ENCODE results near the gene MCM9.

Gene MCM9

GRCh38 chr6:118935978-118936703 is 1.2 kb upstream of the MCM9 start:
- TF ChIP-seq SIN3A (IDR thresholded peaks at IDR 0.05; ENCODE audit: borderline replicate concordance, insufficient read depth, low read length) (no peak), REST (IDR thresholded peaks at IDR 0.05; ENCODE audit: insufficient read depth in 1 of 2, low read depth in 2 of 2, low read length in 2 of 2) (no peak), FOXP2 (optimal IDR thresholded peaks at IDR 0.05; ENCODE audit: borderline replicate concordance, extremely low read depth, extremely low read length, insufficient read depth) (no peak), POLR2AphosphoS5 (IDR thresholded peaks at IDR 0.05; ENCODE audit: low read depth, low read length) (no peak), TAF1 (IDR thresholded peaks at IDR 0.05; ENCODE audit: borderline replicate concordance, insufficient read depth, low read length) (no peak)

GRCh38 chr6:118935331-118935668 is 341 bp upstream of the MCM9 start:
- no peak for TF ChIP-seq FOXP2 (optimal IDR thresholded peaks at IDR 0.05; ENCODE audit: borderline replicate concordance, extremely low read depth, extremely low read length, insufficient read depth)
- TF ChIP-seq TAF1 (IDR thresholded peaks at IDR 0.05; ENCODE audit: borderline replicate concordance, insufficient read depth, low read length) = no peak
- TF ChIP-seq REST (IDR thresholded peaks at IDR 0.05; ENCODE audit: insufficient read depth in 1 of 2, low read depth in 2 of 2, low read length in 2 of 2) = no peak
- no peak for TF ChIP-seq SIN3A (IDR thresholded peaks at IDR 0.05; ENCODE audit: borderline replicate concordance, insufficient read depth, low read length)
- TF ChIP-seq POLR2AphosphoS5 (IDR thresholded peaks at IDR 0.05; ENCODE audit: low read depth, low read length) = no peak

- no peak for TF ChIP-seq POLR2AphosphoS5 (IDR thresholded peaks at IDR 0.05; ENCODE audit: low read depth, low read length)
- no peak for TF ChIP-seq REST (IDR thresholded peaks at IDR 0.05; ENCODE audit: insufficient read depth in 1 of 2, low read depth in 2 of 2, low read length in 2 of 2)
- TF ChIP-seq SIN3A (IDR thresholded peaks at IDR 0.05; ENCODE audit: borderline replicate concordance, insufficient read depth, low read length) = no peak
- TF ChIP-seq FOXP2 (optimal IDR thresholded peaks at IDR 0.05; ENCODE audit: borderline replicate concordance, extremely low read depth, extremely low read length, insufficient read depth) = no peak
- no peak for TF ChIP-seq TAF1 (IDR thresholded peaks at IDR 0.05; ENCODE audit: borderline replicate concordance, insufficient read depth, low read length)
These were observed 1.0 kb downstream of the MCM9 start for GRCh38 chr6:118933855-118934460.

DNA sequence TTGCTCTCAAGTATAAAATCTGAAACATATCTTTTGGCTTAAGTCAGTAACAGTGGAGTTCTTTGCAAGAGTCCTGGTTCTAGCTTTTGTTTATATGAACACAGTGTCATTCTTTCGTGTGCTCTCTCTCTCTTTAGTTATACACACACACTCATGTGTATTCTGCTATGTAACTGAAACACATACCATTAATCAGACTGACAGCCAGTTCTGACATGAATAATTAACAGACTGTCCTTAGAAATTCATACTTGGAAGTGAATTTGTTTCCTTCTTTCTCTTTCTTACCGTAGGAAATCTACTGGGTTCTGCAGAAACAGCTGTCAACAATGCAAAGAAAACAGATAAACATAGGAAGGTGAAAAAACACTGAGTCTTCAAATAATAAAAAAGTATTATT is 2.5 kb downstream of the MCM9 start:
- TF ChIP-seq TAF1 (IDR thresholded peaks at IDR 0.05; ENCODE audit: borderline replicate concordance, insufficient read depth, low read length) (no peak), REST (IDR thresholded peaks at IDR 0.05; ENCODE audit: insufficient read depth in 1 of 2, low read depth in 2 of 2, low read length in 2 of 2) (no peak), FOXP2 (optimal IDR thresholded peaks at IDR 0.05; ENCODE audit: borderline replicate concordance, extremely low read depth, extremely low read length, insufficient read depth) (no peak), SIN3A (IDR thresholded peaks at IDR 0.05; ENCODE audit: borderline replicate concordance, insufficient read depth, low read length) (no peak), POLR2AphosphoS5 (IDR thresholded peaks at IDR 0.05; ENCODE audit: low read depth, low read length) (no peak)
